NCI-H146 treated with DMSO at 0.1 percent for 48 hours (cell line): ENCODE measurements around the gene GPR6.

Experiments used
- DNase-seq: peaks from one replicate; lab custom pipeline; 2025; ENCODE audit not compliant: unreplicated experiment; lab: John Stamatoyannopoulos, UW

The GPR6 gene, protein sequence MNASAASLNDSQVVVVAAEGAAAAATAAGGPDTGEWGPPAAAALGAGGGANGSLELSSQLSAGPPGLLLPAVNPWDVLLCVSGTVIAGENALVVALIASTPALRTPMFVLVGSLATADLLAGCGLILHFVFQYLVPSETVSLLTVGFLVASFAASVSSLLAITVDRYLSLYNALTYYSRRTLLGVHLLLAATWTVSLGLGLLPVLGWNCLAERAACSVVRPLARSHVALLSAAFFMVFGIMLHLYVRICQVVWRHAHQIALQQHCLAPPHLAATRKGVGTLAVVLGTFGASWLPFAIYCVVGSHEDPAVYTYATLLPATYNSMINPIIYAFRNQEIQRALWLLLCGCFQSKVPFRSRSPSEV

DNA sequence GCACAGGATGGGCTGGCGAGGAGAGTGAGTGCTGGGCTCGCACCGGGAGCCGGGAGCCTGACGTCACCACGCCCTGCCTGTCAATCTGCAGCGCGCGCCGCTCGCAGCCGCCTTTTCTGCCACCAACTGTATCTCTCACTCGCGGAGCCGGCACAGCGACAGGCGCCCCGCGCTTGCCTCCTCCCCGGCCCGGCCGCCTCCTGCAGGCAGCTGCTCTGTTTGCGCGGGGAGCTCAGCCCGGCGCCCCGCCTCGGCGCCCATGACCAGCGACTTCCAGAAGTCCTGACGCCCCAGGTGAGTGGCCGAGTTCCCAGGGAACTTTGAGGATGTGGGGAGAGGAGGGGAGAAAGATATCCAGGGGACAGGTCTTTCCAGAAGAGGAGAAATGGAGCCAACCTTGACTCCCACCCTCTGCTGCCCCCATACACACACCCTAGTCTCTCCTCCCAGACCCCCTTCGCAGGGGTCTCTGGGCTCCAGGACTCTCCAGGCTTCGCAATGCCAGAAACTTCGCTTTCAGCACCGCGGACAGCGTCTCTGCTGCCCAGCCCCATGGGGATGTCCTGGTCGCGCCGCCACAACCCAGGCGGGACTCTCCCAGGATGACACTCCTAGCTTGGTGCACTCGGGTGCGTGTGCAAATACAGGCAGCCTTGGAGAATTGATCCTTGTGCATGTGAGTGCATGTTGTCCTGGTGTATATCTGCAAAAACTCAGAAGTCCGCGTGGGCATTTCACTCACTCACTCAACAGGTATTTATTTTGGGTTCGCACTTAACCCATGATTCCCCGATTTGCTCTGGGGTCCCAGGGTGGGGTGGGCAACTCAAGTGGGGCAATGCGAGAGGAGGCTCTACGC, at the start of gene GPR6:
Gene GPR6, plus strand, starts transcription at position 138 of the 859 bp plus-strand sequence. CDS start 802 bp downstream, outside the sequence.
- DNase-seq: peak; percentile 82

DNA sequence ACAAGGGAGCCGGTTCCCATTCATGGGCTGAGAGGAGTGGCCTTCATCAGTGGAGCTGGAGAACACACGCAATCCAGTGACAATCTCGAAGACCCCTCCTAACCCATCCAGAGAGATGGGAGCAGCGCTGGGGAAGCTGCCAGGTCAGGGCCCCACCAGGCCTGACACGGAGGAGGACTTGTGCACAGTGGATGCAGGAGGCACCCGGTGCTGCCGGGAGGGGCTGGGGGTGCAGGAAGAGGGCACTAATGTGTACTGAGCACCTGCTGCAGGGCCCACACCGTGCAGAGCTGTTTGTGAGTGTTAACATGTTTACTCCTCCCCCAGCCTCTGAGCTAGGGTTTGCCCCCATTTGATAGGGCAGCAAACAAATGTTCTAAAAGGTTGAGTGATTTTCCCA, 43.8 kb upstream of the GPR6 start:
- DNase-seq: no peak

DNA sequence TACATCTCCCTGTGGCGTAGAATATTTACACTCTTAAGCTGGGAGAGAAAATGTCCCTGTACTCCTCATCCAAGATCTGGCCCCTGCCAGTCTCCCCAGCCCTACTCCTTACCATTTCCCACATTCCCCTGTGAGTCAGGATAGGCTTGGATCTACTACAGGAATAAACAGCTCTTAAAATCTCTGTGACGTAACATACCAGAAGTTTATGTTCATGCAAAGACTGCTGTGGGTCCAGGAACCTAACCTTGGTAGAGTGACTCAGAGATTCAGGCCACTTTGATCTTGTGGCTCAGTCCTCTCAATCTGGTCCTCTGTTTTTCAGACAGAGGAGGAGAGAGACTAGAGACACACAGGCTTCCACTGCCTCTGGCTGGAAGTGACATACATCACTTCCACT, 38.5 kb upstream of the GPR6 start:
- no peak for DNase-seq

DNA sequence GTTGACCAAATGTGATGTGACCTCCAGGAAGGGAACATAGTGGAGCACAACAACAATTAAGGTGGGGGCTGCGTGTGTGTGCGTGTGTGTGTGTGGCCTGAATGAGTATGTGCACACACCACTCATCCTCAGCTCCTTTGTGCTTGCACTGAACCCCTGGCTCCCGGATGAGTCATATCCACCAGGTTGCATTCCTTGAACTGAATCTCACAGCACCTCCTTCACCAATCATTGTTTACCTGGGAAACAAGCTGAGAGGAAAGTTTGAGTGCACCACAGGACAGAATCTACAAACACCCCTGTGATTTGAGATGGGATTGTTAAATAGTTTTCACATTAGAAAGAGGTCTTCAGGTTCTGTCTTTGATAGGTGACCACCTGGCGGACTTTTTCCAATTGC, 33.7 kb upstream of the GPR6 start:
- DNase-seq: no peak

DNA sequence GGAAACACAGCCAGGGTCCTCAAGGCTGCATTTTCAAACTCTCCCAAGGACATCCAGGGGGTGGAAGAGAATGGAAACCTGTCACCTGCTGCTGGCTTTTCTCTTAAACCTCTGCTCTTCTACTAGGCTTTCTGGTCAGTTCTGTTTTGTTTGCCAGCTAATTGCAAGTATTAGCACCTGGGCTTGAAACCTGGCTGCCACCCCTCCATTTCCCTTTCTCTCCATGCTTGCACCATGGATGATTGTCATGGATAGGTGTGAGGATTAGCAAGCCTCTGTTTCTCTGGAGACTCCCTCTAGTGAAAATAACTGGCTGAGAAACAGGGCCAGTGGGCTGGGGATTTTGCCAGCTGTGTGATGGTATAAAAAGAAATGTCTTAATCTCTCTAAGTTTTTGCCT, 33.0 kb upstream of the GPR6 start:
- no peak for DNase-seq

DNA sequence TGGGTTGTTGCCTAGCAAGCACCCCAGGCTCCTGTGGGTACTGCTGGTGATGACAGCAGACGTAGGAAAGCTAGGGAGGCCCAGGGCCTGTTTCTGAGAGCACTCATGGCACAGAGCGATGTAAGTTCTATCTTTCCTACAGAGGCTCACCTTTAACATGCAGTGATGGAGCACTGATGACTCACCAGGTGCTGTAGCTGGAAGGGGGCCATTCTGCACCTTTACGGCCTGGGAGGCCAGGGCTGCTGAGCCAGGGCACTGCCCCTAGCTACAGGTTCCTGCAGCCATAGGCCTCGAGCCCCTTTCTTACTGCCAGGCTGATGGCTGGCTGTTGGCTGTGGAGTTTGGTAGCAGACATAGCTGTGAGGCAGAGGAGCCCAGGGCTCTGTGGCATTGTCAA, 31.1 kb upstream of the GPR6 start:
- no peak for DNase-seq

DNA sequence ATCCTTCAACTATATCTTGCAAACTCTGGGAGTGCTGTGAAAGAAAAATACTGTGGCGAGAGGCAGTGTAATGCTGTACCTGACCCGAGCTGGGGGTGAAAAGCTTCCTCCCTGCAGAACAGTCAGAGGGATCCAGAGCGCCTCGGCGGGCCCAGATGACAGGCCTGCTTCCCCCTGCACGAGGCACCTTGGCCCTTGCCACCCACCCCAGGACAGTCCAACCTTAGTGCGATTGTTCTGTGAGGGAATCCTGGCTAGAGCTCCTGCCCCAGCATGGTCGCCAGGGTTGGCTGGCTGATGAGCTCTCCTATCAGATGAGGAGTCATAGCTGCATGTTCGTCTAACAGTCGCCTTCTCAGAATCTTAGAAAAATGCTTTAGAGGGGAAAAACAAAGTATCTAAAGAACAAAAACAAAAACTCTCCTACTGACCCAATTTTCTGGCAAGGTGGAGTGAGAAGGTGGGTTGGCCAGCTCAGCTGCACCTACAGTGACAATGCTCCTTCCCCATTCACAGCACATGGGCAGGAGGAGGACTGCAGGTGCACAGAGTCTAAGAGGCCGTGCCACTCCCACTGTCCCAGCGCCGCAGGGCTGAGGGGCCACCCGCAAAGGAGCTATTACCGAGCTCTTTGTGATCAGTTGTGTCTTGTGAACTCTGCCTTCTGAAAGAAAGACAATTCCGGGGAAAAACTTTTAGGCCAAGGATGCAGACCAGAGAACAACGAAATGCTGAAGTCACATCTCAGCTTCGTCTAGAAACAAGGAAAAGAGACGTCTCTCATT, 28.6 kb upstream of the GPR6 start:
- no peak for DNase-seq

DNA sequence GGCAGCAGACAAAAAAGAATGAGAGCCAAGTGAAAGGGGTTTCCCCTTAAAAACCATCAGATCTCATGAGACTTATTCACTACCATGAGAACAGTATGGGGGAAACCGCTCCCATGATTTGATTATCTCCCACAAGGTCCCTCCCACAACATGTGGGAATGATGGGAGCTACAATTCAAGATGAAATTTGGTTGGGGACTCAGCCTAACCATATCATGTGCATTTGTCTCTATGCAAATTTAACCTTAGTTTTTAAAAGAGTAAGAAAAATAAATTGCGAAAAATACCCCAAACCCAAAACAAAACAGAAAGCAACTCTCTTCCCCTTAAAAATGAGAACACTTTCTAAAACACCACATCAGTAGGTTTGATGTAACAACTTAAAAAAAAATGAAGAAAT, 22.6 kb upstream of the GPR6 start:
- no peak for DNase-seq

DNA sequence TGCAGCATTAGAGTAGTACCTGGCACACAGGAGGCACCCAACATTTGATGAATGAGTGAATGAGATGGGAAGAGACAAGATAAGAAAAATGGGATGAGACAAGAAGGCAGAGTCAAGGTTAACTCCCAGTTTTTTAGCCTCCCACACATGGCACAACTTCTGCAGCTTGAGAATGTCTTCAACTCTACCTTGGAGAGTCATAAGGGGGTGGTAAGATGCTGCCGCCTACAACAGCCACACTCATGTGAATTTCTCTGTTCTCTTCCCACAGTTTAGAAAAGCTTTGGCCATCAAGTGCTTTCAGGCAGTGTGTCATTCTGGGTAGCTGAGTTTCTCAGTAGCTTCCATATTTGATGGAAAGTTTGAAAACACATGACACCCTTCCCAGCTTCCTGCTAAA, 19.5 kb upstream of the GPR6 start:
- no peak for DNase-seq

DNA sequence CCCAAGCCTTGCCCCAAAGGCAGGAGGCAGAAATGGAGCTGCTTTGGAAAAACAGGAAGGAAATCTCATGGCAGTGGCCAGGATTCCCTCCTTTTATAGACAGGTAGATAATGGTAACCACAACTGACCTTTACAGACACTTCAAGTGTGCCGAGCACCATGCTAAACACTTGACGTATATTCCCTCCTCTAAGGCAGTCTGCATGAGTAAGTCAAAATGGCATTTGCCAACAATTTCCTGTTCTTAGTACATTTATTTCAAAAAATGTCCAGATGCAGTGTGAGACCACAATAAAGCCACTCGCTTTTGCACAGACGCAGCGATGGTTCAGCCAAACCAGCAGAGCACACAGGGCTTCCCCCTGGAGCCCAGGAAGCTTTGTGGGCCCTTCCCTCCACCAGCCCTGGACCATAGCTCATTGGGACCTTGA, 16.5 kb upstream of the GPR6 start:
- no peak for DNase-seq

DNA sequence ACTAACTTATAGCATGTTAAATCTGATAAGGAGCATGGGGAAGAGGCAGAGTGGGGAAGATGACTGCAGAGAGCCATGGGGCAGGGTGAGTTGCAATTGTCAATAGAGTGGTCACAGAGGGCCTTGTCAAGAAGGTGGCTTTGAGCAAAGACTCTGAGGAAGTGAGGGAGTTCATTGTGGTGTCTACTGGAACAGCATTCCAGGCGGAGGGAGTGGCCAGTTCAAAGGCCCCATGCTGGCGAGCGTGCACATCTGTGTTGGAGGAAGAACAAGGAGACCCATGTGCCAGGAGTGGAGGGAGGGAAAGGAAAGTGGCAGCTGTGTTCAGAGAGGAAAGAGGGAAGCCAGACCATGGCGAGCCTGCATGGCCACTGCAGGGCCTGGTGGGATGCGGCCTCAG, 15.8 kb upstream of the GPR6 start:
- no peak for DNase-seq

DNA sequence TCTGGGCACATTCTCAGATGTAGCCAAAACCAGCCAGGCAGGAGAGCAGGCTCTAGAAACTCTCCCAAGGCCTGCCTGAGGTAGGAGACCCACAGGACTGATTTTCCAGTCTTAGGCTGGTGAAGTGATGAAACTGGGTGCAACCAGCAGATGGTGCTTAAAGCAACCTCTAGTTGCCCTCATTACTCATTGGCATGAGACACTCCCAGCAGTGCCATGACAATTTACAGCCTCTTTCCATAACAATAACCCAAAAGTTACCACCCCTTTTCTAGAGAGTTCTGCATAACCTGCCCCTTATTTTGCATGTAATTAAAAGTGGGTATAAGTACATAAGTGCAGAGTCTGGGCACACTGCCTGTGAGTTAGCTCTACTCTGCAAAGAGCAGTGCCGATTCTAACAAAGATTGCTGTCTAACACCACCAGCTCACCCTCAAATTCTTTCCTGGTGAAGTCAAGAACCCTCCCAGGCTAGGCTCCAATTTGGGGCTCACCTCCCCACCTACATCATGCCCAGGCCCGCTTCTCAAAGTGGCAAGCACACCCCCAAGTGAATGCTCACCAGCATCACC, 14.4 kb upstream of the GPR6 start:
- DNase-seq: no peak

DNA sequence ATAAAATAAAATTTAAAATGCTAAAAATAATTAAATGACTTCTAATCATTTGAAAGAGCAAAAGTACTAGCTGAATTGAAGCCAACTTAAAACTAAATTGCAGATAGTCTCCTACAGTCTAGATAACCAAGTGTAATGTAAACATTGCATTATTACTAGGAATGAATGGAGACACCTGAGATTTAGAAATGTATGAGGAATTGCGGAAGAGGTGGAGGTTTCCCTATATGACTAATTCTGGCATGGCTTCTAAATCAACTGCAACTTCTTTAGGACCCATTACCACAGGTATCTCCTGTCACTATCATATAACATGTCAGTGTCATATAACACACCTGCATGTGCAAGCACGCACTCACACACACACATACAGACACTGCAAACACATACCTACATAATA, 13.2 kb upstream of the GPR6 start:
- no peak for DNase-seq

DNA sequence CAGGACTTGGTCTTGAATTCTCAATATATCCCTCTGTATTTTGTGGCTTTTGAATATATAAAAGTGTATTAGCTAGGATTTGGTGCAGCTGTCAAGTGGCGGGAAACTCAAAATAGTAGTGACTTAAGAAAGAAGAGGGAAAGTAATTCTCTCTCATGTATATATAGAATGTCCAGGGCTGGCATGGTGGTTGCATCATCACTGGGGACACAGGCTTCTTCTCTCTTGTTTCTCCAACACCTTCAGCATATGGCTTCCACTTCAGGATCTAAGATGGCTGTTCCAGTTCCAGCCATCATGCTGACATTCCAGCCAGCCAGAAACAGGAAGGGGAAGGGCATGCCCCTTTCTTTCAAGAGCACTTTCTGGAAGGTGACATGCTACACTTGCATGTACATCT, 11.8 kb upstream of the GPR6 start:
- DNase-seq: no peak

DNA sequence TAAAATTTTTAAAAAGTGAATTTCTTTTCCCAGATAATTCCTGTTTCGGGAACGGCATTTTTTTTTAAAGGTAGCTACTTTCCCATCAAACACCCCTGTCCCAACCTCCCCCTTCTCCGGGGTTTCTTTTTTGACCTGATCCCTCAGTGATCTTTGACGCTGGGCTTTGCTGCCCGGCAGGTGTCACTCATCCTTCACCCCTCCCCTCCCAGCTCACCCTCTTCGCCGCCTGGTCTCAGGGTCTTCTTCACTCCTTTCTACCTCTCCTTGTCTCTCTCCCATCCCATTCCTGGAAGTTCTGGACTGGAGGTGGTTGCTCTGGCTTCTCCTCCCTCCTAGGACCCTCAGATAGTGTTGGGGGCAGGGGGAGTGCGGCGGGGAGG, 329 bp upstream of the GPR6 start:
- peak; percentile 71 for DNase-seq

DNA sequence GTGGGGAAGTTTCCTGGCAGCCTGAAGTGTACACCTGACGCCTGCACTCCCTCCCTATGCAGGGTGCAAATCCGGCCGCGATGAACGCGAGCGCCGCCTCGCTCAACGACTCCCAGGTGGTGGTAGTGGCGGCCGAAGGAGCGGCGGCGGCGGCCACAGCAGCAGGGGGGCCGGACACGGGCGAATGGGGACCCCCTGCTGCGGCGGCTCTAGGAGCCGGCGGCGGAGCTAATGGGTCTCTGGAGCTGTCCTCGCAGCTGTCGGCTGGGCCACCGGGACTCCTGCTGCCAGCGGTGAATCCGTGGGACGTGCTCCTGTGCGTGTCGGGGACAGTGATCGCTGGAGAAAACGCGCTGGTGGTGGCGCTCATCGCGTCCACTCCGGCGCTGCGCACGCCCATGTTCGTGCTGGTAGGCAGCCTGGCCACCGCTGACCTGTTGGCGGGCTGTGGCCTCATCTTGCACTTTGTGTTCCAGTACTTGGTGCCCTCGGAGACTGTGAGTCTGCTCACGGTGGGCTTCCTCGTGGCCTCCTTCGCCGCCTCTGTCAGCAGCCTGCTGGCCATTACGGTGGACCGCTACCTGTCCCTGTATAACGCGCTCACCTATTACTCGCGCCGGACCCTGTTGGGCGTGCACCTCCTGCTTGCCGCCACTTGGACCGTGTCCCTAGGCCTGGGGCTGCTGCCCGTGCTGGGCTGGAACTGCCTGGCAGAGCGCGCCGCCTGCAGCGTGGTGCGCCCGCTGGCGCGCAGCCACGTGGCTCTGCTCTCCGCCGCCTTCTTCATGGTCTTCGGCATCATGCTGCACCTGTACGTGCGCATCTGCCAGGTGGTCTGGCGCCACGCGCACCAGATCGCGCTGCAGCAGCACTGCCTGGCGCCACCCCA, 1.2 kb downstream of the GPR6 start:
- DNase-seq: no peak

DNA sequence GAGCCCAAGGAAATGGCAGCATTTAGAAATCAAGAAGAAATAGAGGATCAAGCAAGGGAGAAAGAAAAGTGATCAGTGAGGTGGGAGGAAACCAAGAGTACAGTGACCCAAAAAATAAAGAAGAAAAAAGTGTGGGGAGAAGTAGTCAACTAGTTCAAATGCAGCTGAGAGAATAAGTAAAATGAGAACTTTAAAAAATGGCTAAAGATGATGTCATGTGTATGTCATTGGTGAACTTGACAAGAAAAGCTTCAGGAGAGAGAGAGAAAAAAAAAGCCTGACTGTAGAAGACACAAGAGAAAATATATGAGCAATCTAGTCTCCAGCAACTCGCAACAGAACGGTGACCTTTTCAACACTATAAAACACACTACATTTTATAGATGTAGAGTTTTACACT, 6.3 kb downstream of the GPR6 start:
- no peak for DNase-seq

DNA sequence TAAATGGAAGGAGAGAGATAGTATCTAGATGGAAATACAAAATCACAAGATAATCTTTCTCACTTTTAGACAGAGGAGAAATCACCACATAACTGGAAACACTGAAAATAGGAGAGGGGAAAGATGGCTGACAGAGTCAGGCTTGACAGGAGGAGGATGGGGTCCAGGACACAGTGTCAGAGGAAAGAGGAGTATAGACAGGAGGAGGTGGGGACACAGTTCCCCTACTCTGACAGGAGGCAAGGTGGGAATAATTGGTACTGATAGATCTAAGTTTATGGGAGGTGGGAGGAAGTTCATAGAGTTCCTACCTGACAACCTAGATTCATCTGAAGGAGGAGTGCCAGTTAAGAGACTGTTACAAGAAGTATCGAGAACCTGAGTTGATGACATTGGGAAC, 9.1 kb downstream of the GPR6 start:
- DNase-seq: no peak

DNA sequence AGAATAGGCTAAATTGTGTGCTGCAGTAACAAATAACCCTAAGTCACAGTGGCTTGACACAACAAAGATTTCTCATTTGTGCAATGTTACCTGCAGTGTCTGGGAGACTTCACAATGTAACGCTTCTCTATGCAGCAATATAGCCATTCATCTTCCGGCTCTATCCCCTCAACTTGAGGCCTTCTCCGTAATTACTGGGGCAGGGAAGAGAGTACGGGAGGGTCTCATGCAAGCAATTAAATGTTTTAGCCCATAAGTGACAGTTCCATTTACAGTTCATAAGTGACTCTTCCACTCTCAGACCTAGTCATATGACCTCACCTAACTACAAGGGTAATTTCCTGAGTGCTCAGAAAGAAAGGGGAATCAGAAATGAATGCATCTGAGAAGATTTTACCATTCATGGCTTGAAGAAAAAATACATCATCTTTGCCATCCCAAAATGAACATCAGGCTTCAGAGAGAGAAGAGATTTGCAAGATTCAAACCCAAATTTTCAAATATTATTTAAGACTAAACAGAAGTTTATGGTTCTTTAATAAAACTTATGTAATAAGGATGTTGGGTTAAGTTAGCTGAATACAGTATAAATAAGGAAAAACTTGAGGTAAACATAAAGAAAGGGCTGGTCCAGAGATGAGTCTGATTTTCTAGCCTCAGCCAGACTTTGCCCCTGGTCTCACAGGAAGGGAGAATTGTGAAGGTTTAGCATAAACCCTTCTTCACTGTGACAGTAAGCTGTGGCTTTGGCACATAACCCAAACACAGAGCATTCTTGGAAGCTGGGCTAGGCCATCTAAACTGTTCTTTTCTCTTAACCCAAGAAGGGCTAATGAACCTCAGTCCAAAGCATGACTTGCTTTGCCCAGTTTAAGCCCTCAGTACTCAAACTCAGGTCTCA, 13.3 kb downstream of the GPR6 start:
- DNase-seq: no peak
